Omental fat pad (tissue), 4 donors: ENCODE measurements around the gene CHTF8. TPM values are rescaled to one million over a fixed set of nuclear protein-coding genes. Genes with fewer than 3 reads are reported as not detected.
"Not testable (repeated sequence)": the region's sequence is repeated elsewhere in the genome, so short reads cannot be mapped to it uniquely, and the experiment has no call there.

ENCODE experiments used
- ATAC-seq: fragments of 150-250 bp; one replicate; pipeline ENCODE4 v1.9.1; 2016; ENCODE audit warnings: mild to moderate bottlenecking, moderate library complexity; ENCODE audit not compliant: low FRiP score
- DNase-seq: peaks from one replicate; pipeline ENCODE4 v3.0.0-alpha.2; 2019; ENCODE audit warnings: low spot score
- CTCF ChIP-seq, 3 donors: fragments of 450-650 bp; IDR thresholded peaks; one replicate each; pipeline ENCODE4 v1.5.1; 2016 to 2017; ENCODE audit warnings: antibody characterized with exemption in 3 of 3, mild to moderate bottlenecking in 3 of 3, moderate library complexity in 2 of 3
- total RNA-seq, 4 donors: library from RNA; depleted of rRNA; stranded (reverse); fragments of >200 nt; gene quantifications; one replicate each; pipeline ENCODE4 v1.1.0, GENCODE V29; 2016

CHTF8 gene
- total RNA-seq, 4 donors from 2014 or later = 53.7 to 61.3 (median 57.4) TPM

DNA sequence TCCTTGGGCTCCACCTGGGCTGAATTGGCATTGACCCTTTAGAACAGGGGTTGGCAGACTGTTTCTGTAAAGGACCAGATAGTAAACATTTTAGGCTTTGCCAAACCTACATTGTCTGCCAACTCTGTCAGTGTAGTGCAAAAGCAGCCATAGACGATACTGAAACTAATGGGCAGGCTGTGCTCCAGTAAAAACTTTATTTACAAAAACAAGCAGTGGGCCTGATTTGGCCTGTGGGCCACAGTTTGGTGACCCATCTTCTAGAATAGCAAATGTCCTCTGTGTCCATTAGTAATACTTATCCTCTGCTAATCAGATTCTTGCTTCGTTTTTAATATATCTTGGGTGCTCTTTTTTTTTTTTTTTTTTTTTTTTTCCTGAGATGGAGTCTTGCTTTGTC lies 6.2 kb upstream of the CHTF8 start:
- TF ChIP-seq CTCF (IDR thresholded peaks at IDR 0.05) = no peak
- ATAC-seq = no peak

DNA sequence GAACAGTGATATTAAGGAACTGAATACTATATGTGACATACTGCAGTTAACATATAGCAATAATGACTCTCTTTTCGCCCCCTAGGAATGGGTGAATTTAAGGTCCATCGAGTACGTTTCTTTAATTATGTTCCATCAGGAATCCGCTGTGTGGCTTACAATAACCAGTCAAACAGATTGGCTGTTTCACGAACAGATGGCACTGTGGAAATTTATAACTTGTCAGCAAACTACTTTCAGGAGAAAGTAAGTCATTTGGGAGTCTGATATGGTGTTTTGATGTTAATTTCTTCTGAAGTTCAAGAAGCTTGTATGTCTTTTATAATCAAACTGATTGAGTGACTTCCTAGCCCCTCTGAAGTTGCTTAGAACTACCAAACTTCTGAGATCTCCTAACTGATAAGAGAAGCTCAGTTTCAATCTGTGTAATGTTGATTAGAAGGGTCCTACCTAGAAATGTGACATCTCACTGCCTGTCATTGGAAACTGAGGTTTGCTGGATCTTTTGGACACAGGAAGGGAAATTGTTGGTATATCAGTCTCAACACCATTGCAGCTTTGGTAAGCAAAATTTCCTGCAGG lies 1.1 kb upstream of the CHTF8 start:
- ATAC-seq (no peak), DNase-seq (no peak)
- no peak for TF ChIP-seq CTCF (IDR thresholded peaks at IDR 0.05)

More for the DNA sequence above, 6.2 kb upstream of the CHTF8 start:
- no peak for DNase-seq

DNA sequence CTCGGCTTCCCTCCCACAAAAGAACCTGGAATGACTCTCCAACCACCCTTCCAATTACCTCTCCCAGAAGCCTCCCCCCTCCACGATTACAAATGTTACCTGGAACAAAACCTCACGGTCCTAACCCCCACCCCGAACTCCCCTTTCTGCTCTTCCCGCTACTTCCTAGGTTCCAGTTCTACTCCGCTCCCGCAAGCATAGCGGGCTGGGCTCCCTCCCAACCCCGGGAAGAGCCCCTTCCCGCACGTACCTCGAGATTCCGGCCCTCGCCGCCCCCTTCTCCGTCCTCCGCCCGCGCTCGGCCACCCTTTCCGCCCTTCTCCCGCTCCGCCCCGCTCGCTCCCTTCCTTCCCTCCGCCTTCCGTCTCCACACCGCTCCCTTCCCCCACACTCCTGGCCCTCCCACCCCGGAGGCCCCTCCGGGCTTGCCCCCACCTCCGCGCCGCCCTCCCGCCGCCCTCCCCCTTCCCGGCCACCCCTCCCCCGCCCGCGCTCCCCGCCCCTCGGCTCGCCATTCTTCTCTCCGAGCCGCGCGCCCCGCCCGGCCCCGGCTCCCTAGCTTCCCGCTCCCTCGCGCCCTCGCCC lies 457 bp downstream of the CHTF8 start:
- ATAC-seq (peak; percentile 83), DNase-seq (peak; percentile 42)
- no peak for TF ChIP-seq CTCF (IDR thresholded peaks at IDR 0.05)

GRCh38 chr16:69131167-69131838 lies 1.1 kb downstream of the CHTF8 start:
- DNase-seq (no peak), ATAC-seq (no peak)
- TF ChIP-seq CTCF (IDR thresholded peaks at IDR 0.05) = no peak

GRCh38 chr16:69130461-69130860 lies 1.9 kb downstream of the CHTF8 start:
- ATAC-seq (no peak), DNase-seq (no peak)
- no peak for TF ChIP-seq CTCF (IDR thresholded peaks at IDR 0.05)

DNA sequence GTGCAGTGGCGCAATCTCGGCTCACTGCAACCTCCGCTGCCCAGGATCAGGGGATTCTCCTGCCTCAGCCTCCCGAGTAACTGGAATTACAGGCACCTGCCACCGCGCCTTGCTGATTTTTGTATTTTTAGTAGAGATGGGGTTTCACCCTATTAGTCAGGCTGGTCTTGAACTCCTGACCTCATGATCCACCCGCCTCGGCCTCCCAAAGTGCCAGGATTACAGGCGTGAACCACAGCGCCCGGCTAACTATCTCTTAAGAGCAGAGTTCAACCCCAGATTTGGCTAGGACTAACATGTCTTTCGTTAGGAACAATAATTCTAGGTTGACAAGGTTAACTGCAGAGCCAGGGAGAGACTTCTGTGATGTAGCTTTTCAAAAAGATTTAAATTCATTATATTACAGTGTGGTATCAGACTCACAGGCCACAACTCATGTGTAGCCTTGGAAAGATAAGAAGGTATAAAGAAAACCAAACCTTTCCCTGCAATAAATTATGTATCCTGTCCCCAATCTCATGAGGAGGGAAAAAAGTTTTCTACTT lies 4.3 kb downstream of the CHTF8 start:
- ATAC-seq (no peak), DNase-seq (no peak)
- no peak for TF ChIP-seq CTCF (IDR thresholded peaks at IDR 0.05)

DNA sequence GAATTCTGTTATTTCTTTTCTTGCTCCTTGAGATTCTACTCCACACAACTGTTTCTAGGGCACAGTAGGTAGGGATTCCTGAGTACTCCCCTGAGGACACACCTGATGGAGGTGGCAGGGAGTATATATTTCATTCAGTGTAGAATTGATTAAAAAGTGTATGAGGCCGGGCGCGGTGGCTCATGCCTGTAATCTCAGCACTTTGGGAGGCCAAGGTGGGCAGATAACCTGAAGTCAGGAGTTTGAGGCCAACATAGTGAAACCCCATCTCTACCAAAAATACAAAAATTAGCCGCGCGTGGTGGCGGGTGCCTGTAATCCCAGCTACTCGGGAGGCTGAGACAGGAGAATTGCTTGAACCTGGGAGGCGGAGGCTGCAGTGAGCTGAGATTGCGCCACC lies 5.6 kb downstream of the CHTF8 start:
- not testable (repeated sequence) for DNase-seq, ATAC-seq
